ENCODE measurements around the gene ZC2HC1C. TPM values are rescaled to one million over a fixed set of nuclear protein-coding genes. Genes with fewer than 3 reads are reported as not detected.

ZC2HC1C gene
- total RNA-seq, 1 donor from 2014 or later, result 1.3 TPM

- H3K9me3 Mint-ChIP-seq, result no peaks in the 10 kb centered on the region
- no peak for DNase-seq (ENCODE audit: low read depth, low spot score)
- TF ChIP-seq CTCF (conservative IDR thresholded peaks at IDR 0.05), result no peak
- H3K27me3 Mint-ChIP-seq (ENCODE audit: low read depth), result no peaks in the 10 kb centered on the region
- H3K36me3 Mint-ChIP-seq (ENCODE audit: low read depth), result peaks cover 12% of the 10 kb centered on the region
- H3K4me1 Mint-ChIP-seq, result no peaks in the 10 kb centered on the region
- H3K27ac Mint-ChIP-seq (ENCODE audit: unreplicated experiment), result no peak overlapping the region
- no peak overlapping the region for H3K4me3 Mint-ChIP-seq
Observed at GRCh38 chr14:75094896-75095295, 25.5 kb downstream of the ZC2HC1C start.

- H3K27me3 Mint-ChIP-seq (ENCODE audit: low read depth), result no peaks in the 10 kb centered on the region
- no peak for DNase-seq (ENCODE audit: low read depth, low spot score)
- H3K4me3 Mint-ChIP-seq, result no peak overlapping the region
- H3K9me3 Mint-ChIP-seq, result no peaks in the 10 kb centered on the region
- no peak for TF ChIP-seq CTCF (conservative IDR thresholded peaks at IDR 0.05)
- H3K36me3 Mint-ChIP-seq (ENCODE audit: low read depth), result peaks cover 12% of the 10 kb centered on the region
- no peaks in the 10 kb centered on the region for H3K4me1 Mint-ChIP-seq
- no peak overlapping the region for H3K27ac Mint-ChIP-seq (ENCODE audit: unreplicated experiment)
Observed at GRCh38 chr14:75095690-75096089, 26.2 kb downstream of the ZC2HC1C start.

- no peaks in the 10 kb centered on the region for H3K27me3 Mint-ChIP-seq (ENCODE audit: low read depth)
- H3K4me1 Mint-ChIP-seq, result peaks cover 4% of the 10 kb centered on the region
- H3K4me3 Mint-ChIP-seq, result no peak overlapping the region
- no peak for DNase-seq (ENCODE audit: low read depth, low spot score)
- TF ChIP-seq CTCF (conservative IDR thresholded peaks at IDR 0.05), result no peak
- H3K27ac Mint-ChIP-seq (ENCODE audit: unreplicated experiment), result no peak overlapping the region
- H3K36me3 Mint-ChIP-seq (ENCODE audit: low read depth), result peaks cover 12% of the 10 kb centered on the region
- no peaks in the 10 kb centered on the region for H3K9me3 Mint-ChIP-seq
Observed at GRCh38 chr14:75096959-75097358, 27.5 kb downstream of the ZC2HC1C start.

- Mint-ChIP-seq H3K4me3 (no peak overlapping the region), H3K9me3 (no peaks in the 10 kb centered on the region), H3K36me3 (ENCODE audit: low read depth) (peaks cover 16% of the 10 kb centered on the region), H3K4me1 (peaks cover 4% of the 10 kb centered on the region), H3K27ac (ENCODE audit: unreplicated experiment) (no peak overlapping the region), H3K27me3 (ENCODE audit: low read depth) (no peaks in the 10 kb centered on the region)
- no peak for TF ChIP-seq CTCF (conservative IDR thresholded peaks at IDR 0.05)
- DNase-seq (ENCODE audit: low read depth, low spot score), result no peak
Observed at GRCh38 chr14:75098212-75098611, 28.8 kb downstream of the ZC2HC1C start.

GRCh38 chr14:75098682-75099081, 29.2 kb downstream of the ZC2HC1C start:
- H3K27me3 Mint-ChIP-seq (ENCODE audit: low read depth), result no peaks in the 10 kb centered on the region
- no peak for TF ChIP-seq CTCF (conservative IDR thresholded peaks at IDR 0.05)
- no peak for DNase-seq (ENCODE audit: low read depth, low spot score)
- peaks cover 19% of the 10 kb centered on the region for H3K36me3 Mint-ChIP-seq (ENCODE audit: low read depth)
- H3K4me1 Mint-ChIP-seq, result peaks cover 4% of the 10 kb centered on the region
- H3K9me3 Mint-ChIP-seq, result no peaks in the 10 kb centered on the region
- H3K4me3 Mint-ChIP-seq, result no peak overlapping the region
- H3K27ac Mint-ChIP-seq (ENCODE audit: unreplicated experiment), result no peak overlapping the region

- Mint-ChIP-seq H3K4me3 (no peak overlapping the region), H3K27me3 (ENCODE audit: low read depth) (no peaks in the 10 kb centered on the region), H3K9me3 (no peaks in the 10 kb centered on the region), H3K27ac (ENCODE audit: unreplicated experiment) (no peak overlapping the region), H3K4me1 (peaks cover 4% of the 10 kb centered on the region), H3K36me3 (ENCODE audit: low read depth) (peaks cover 16% of the 10 kb centered on the region)
- no peak for DNase-seq (ENCODE audit: low read depth, low spot score)
- no peak for TF ChIP-seq CTCF (conservative IDR thresholded peaks at IDR 0.05)
Observed at GRCh38 chr14:75101491-75101890, 32.0 kb downstream of the ZC2HC1C start.

Measured in neural crest cell (in vitro differentiated cells).